Ammon's horn (tissue), 1 donor: ENCODE results near the gene ARL2BP.
"Not testable (repeated sequence)": the region's sequence is repeated elsewhere in the genome, so short reads cannot be mapped to it uniquely, and the experiment has no call there.

Experiments used
- DNase-seq: peaks from one replicate; pipeline ENCODE4 v3.0.0-alpha.2; 2016; ENCODE audit warnings: low spot score

Gene ARL2BP

GRCh38 chr16:57244767-57245471 is at the start of gene ARL2BP:
Gene ARL2BP (plus strand): TSS chr16:57245259. CDS start chr16:57245368, 109 bp downstream.
- peak; percentile 99 for DNase-seq

DNA sequence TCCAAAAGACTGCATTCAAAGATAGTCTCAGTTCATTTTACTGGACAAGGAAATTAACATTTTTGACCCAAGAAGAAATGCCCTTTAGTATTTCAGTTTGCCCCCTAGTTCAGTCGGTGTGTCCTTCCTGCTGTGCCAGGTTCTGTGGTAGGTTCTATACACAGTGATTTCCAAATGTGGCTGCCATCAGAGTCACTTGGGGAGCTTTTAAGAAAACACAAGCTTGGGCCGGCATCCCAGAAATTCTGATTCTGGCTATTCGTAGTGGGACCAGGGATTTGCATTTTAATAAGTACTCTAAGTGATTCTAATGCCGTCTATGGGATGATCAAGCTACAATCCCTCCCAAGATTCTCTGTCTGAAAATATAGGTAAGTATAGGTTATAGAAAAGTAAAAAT is 48.8 kb upstream of the ARL2BP start:
- peak; percentile 45 for DNase-seq

DNA sequence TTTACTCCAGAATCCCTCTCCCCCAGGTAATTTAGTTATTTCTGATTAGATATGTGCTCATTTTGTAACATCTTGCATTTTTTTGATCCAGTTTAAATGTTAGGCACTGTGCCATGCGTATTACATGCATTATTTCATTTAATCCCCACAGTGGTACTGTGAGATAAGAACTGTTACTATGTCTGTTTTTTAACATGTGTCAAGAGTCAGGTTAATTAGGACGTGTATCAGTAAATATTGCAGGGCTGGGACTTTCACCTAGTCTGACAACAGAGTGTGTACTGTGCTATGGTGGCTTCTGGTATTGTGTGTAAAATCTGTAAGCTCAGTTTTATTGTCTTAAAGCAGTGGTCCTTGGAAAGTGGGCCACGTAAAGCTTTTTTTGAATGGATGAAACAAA is 48.3 kb upstream of the ARL2BP start:
- DNase-seq = no peak

GRCh38 chr16:57200321-57200720 is 44.7 kb upstream of the ARL2BP start:
- DNase-seq = not testable (repeated sequence)

DNA sequence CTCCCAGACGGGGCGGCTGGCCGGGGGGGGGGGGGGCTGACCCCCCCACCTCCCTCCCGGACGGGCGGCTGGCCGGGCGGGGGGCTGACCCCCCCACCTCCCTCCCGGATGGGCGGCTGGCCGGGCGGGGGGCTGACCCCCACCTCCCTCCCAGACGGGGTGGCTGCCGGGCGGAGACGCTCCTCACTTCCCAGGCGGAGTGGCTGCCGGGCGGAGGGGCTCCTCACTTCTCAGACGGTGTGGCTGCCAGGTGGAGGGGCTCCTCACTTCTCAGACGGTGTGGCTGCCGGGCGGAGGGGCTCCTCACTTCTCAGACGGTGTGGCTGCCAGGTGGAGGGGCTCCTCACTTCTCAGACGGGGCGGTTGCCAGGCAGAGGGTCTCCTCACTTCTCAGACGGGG is 44.1 kb upstream of the ARL2BP start:
- DNase-seq = not testable (repeated sequence)

- no peak for DNase-seq
Observed at GRCh38 chr16:57202095-57202886, 42.8 kb upstream of the ARL2BP start.

- DNase-seq = no peak
Observed at GRCh38 chr16:57203451-57203850, 41.6 kb upstream of the ARL2BP start.

DNA sequence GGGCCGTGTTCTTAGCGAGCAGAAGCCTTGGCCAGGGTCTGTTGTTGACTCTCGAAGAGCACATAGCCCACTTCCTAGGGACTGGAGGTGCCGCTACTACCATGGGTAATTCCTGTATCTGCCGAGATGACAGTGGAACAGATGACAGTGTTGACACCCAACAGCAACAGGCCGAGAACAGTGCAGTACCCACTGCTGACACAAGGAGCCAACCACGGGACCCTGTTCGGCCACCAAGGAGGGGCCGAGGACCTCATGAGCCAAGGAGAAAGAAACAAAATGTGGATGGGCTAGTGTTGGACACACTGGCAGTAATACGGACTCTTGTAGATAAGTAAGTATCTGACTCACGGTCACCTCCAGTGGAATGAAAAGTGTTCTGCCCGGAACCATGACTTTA is 40.4 kb upstream of the ARL2BP start:
- DNase-seq = no peak

GRCh38 chr16:57208926-57209325 is 36.1 kb upstream of the ARL2BP start:
- no peak for DNase-seq

DNA sequence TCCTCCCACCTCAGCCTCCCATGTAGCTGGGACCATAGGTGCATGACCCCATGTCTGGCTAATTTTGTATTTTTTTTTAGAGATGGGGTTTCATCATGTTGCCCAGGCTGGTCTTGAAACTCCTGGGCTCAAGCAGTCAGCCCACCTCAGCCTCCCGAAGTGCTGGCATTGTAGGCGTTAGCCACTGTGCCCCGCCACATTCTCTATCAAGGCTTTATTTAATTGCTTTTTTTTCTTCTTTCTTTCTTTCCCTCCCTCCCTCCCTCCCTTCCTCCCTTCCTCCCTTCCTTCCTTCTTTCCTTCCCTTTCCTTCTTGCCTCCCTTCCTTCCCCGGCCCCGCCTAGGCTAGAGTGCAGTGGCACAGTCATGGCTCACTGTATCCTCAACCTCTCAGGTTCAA is 35.3 kb upstream of the ARL2BP start:
- no peak for DNase-seq

DNA sequence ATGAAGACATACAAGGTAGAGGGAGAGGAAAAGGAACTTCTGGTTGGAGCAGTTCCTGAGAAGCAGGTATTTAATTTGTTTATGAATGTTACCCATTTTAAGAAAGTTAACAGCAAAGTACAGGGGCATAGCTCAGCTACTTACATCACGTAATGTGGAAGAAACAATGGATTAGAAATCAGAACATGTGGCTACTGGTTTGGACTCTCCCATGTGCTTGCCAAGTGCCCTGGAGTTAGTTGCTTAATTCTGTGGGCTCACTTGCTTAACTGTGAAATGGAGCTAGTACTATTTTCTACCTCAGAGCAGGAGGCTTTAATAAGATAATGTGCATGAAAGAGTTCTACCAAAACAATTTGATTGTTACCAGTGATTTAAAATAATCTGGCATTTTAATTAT is 31.6 kb upstream of the ARL2BP start:
- DNase-seq = no peak

GRCh38 chr16:57216968-57217367 is 28.1 kb upstream of the ARL2BP start:
- no peak for DNase-seq

DNA sequence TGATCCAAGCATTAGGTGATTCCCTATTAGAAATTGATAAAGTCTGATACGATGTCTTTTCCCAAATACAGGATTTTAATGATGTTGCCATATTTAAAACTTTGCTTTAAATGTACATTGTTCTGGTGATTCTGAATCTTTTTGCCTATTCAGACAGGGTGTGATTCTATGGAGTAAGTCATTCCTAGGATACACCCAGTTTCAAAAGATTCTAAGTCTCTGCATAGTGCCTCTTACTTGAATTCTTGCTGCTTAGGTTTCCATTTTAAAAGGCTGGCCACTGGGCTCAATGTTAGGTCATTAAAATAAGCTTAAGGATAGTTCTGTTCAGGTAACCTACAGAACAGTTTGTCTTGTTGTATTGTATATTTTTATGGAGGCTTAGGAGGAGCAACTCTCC is 22.0 kb upstream of the ARL2BP start:
- DNase-seq = no peak

DNA sequence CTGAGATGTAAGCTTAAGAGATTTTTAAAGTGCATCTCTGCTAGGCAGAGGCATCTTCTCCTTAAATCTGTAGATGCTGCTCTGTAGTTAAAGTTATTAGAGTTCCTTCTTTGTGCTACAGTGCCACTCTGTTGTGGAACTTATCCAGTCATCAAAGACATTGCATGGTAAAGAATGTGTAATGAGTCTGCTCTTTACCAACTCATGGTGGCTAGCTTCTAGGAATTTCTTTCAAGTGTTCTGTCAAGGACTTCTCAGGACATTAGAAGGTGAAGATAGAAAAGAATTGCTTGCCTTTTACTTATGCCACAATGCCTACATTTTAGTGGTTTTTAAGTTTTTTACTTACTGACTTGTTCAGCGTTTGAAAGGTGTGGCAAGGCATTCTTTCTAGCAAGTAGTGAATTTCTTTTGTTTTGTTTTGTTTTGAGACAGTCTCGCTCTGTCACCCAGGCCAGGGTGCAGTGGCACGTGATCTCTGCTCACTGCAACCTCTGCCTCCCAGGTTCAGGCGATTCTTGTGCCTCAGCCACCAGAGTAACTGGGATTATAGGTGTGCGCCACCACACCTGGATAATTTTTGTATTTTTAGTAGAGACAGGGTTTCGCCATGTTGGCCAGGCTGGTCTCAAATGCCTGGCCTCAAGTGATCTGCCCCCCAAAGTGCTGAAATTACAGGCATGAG is 20.3 kb upstream of the ARL2BP start:
- no peak for DNase-seq

DNA sequence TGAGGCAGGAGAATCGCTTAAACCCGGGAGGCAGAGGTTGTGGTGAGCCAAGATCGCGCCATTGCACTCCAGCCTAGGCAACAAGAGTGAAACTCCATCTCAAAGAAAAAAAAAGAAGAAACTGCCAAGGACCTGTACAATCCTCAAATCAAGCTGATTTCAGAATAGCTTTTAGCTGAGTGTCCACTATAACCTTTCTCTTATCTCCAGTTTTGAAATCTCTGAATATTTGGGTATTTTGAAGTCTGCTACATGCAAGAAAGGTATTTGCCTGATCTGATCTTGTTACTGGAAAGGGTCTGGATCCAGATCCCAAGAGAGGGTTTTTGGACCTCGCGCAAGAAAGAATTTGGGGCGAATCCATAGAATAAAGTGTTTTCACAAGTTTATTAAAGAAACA is 19.1 kb upstream of the ARL2BP start:
- DNase-seq = no peak

DNA sequence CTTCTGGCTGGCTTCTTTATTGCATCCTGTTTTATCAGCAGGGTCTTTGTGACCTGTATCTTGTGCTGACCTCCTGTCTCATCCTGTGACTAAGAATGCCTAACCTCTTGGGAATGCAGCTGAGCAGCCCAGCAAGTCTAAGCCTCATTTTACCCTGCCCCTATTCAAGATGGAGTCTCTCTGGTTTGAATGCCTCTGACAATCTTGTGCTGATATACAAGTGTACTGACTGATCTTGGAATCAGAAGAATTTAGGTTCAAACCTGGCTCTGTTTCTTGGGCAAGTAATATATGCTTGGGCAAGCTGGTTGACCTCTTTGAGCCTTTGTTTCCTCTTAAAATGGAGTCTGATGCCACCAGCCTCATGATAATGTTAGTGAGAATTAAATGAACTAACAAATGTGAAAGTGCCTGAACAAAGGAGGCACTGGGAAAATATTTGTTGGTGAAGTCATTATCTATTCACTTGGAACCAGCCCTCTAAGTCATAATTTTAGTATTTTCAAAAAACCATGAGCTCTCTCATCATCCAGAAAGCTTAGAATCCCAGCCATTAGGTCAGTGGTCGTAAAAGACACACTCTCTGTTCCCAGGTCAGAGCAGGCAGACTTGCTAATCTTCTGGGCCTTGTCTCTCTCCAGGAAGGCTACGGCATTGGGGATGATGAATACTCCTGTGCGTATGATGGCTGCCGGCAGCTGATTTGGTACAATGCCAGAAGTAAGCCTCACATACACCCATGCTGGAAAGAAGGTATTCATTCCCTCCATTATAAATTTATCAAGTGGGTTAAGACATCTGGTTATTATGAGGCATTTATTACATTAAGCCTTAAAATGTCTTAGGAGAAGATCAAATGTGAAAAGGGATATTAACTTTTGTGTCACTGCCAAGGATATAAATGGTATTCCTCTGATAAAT is 18.1 kb upstream of the ARL2BP start:
- no peak for DNase-seq

DNA sequence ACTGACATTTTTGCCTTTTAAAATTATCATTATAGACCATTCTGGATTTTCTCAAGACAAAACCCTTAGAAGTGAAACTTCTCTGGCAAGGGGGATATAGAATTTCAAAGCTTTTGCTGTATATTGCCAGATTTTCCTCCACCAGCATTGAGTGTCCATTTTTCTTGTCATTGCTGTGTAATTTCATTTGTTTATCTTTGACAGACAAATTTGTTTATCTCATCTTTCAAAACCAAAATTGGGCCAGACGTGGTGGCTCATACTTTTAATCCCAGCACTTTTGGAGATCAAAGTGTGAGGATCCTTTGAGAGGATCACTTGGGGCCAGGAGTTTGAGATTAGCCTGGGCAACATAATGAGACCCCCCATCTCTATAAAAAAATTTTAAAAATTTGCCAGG is 16.0 kb upstream of the ARL2BP start:
- DNase-seq = no peak

- DNase-seq = no peak
Observed at GRCh38 chr16:57231821-57232350, 13.2 kb upstream of the ARL2BP start.

DNA sequence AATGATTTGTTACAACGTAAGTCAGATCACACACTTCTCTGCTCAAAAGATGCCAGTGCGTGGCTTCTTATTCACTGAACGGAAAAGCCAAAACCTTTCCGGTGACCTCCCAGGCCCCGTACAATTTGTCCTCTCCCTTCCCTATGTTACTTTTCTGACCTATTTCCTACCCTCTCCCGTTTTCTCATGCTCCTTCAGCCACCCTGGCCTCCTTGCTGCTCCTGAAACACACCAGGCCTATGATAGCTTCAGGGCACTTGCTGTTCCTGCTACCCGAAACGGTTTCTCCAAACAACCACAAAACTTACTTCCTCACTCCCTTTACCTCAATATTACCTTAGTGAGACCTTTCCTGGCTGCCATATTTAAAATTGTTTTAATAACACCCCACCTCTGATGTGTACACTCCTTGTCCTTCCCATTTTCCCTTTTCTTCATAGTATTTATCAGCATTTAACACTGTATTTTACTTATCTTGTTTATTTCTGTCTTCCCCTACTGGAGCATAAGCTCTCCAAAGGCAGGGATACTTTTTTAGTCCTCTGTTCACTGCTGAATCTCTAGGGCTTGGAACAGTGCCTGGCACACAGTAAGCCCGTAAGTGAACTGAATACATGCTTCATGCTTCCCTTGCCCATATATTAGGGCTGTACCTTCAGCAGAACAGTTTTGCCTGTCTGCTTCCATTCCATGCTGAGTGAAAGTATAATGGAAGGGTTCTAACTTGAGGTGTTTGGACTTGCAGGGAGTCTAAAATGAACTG is 10.9 kb upstream of the ARL2BP start:
- DNase-seq = no peak

- DNase-seq = no peak
Observed at GRCh38 chr16:57234707-57235092, 10.4 kb upstream of the ARL2BP start.
